Astrocyte (in vitro differentiated cells and primary cell): Measurements from ENCODE around the gene MTA1.

Experiments
- CTCF ChIP-seq: IDR thresholded peaks from 2 replicates; pipeline ENCODE4 v1.5.1; 2011; ENCODE audit warnings: low read depth, mild to moderate bottlenecking, inconsistent platforms, low read length, moderate library complexity; ENCODE audit not compliant: insufficient read depth
- EZH2 ChIP-seq: IDR thresholded peaks from 2 replicates; pipeline ENCODE4 v1.6.1; 2012; ENCODE audit warnings: mild to moderate bottlenecking, low read length, inconsistent platforms; ENCODE audit not compliant: insufficient read depth

- TF ChIP-seq CTCF = no peak
- TF ChIP-seq EZH2 = no peak
Observed at GRCh38 chr14:105503935-105504692, 84.5 kb downstream of the MTA1 start.
